Lung (tissue), 12 donors: ENCODE results near the gene TRAF2. TPM values are rescaled to one million over a fixed set of nuclear protein-coding genes. Genes with fewer than 3 reads are reported as not detected.

ENCODE experiments used
- ATAC-seq: fragments of 200-7000 bp; cut with Tn5 transposase; one replicate; pipeline ENCODE4 v1.9.1; 2020; ENCODE audit warnings: moderate number of reproducible peaks; ENCODE audit not compliant: insufficient read depth, low FRiP score
- DNase-seq, 3 donors: peaks; one replicate each; pipeline ENCODE4 v3.0.0-alpha.2; 2013 to 2017
- H3K27ac ChIP-seq, 2 donors: one replicate each; pipeline ENCODE4 v1.5.1; 2013; ENCODE audit warnings: mild to moderate bottlenecking in 2 of 2, moderate library complexity in 2 of 2, control low read depth in 1 of 2, inconsistent platforms in 1 of 2, low read depth in 1 of 2, low read length in 1 of 2
- H3K27me3 ChIP-seq, 3 donors: one replicate each; pipeline ENCODE4 v1.5.1; 2013; ENCODE audit warnings: low read length in 2 of 3; ENCODE audit not compliant: control insufficient read depth in 3 of 3, insufficient read depth in 3 of 3
- H3K36me3 ChIP-seq, 4 donors: one replicate each; pipeline ENCODE4 v1.5.1; 2013; ENCODE audit warnings: low read length in 4 of 4, mild to moderate bottlenecking in 1 of 4, moderate library complexity in 1 of 4; ENCODE audit not compliant: control insufficient read depth in 4 of 4, insufficient read depth in 4 of 4
- H3K4me1 ChIP-seq, 5 donors: one replicate each; pipeline ENCODE4 v1.5.1; 2013; ENCODE audit warnings: low read length in 5 of 5, mild to moderate bottlenecking in 2 of 5, moderate library complexity in 1 of 5; ENCODE audit not compliant: control insufficient read depth in 5 of 5, insufficient read depth in 5 of 5
- H3K4me3 ChIP-seq: one replicate; pipeline ENCODE4 v1.5.1; 2013; ENCODE audit warnings: mild to moderate bottlenecking, control low read depth, moderate library complexity
- H3K9ac ChIP-seq, 2 donors: one replicate each; pipeline ENCODE4 v1.5.1; 2013; ENCODE audit warnings: low read length in 2 of 2, control low read depth in 1 of 2; ENCODE audit not compliant: insufficient read depth in 1 of 2
- H3K9me3 ChIP-seq, 4 donors: one replicate each; pipeline ENCODE4 v1.5.1; 2013; ENCODE audit warnings: low read length in 3 of 4, mild to moderate bottlenecking in 1 of 4, moderate library complexity in 1 of 4; ENCODE audit not compliant: control insufficient read depth in 4 of 4, insufficient read depth in 3 of 4
- CTCF ChIP-seq: IDR thresholded peaks from 2 replicates; pipeline ENCODE4 v1.5.1; 2012; ENCODE audit warnings: mild to moderate bottlenecking; ENCODE audit errors: control extremely low read depth, extremely low read depth
- whole genome bisulfite sequencing, 2 donors: extraction: QIAGEN DNeasy Blood & Tissue Kit; methylation state at CpG; one replicate each; pipeline ENCODE4 v1.1.7; 2013; 5-methylcytosine and 5-hydroxymethylcytosine counted together
- polyA plus RNA-seq, 2 donors: library from polyadenylated mRNA; stranded (reverse); fragments of 200-250 nt; gene quantifications; one replicate each; pipeline ENCODE4 v1.2.1, GENCODE V29; 2013
- total RNA-seq, 2 donors: library from RNA; depleted of rRNA in 1 of 2; stranded (reverse); fragments of >200 nt in 1 of 2; gene quantifications; one replicate each; pipeline ENCODE4 v1.2.1, GENCODE V29; 2014 to 2021
- donor health status: control.
- donor health status: control.
- donor health status: Bipolar disorder and iron deficiency.
- donor health status: healthy.
- donor health status: DM: yes; HTN: yes; CAD: no.

Gene TRAF2
- total and polyA plus RNA-seq, 4 donors, result 11.3 to 19.1 (median 15.2) TPM

GRCh38 chr9:136844761-136845464 is 41.4 kb upstream of the TRAF2 start:
- H3K27ac ChIP-seq, result no peak overlapping the region
- ATAC-seq, result no peak
- H3K4me3 ChIP-seq, result no peak overlapping the region
- DNase-seq, result no peak
- peaks cover 3 to 21% (median 8%) of the 10 kb centered on the region in 3 donors for H3K27me3 ChIP-seq
- H3K9ac ChIP-seq, result no peak overlapping the region
- TF ChIP-seq CTCF, result no peak
- 11 to 15% methylated on average over 57 to 88 of the region's 88 CpGs for WGBS, 2 donors
- peaks cover 2 to 32% (median 13%) of the 10 kb centered on the region in 5 donors for H3K4me1 ChIP-seq
- H3K9me3 ChIP-seq, result peaks cover 0 to 3% (median 0%) of the 10 kb centered on the region in 4 donors
- H3K36me3 ChIP-seq, result peaks cover 0 to 8% (median 0%) of the 10 kb centered on the region in 4 donors

- peaks cover 0 to 5% (median 2%) of the 10 kb centered on the region in 4 donors for H3K36me3 ChIP-seq
- no peak for DNase-seq
- no peak for ATAC-seq
- TF ChIP-seq CTCF, result no peak
- 18 to 27% methylated on average over 81 to 102 of the region's 102 CpGs for WGBS, 2 donors
- H3K27me3 ChIP-seq, result peaks cover 3 to 21% (median 8%) of the 10 kb centered on the region in 3 donors
- H3K9ac ChIP-seq, result no peak overlapping the region
- H3K4me3 ChIP-seq, result no peak overlapping the region
- no peak overlapping the region for H3K27ac ChIP-seq
- peaks cover 3 to 36% (median 19%) of the 10 kb centered on the region in 5 donors for H3K4me1 ChIP-seq
- H3K9me3 ChIP-seq, result peaks cover 0 to 3% (median 0%) of the 10 kb centered on the region in 4 donors
Observed at GRCh38 chr9:136845465-136846260, 40.7 kb upstream of the TRAF2 start.

- H3K27ac ChIP-seq, result no peak overlapping the region
- peaks cover 3 to 32% (median 15%) of the 10 kb centered on the region in 5 donors for H3K4me1 ChIP-seq
- H3K27me3 ChIP-seq, result peaks cover 3 to 21% (median 8%) of the 10 kb centered on the region in 3 donors
- TF ChIP-seq CTCF, result no peak
- H3K36me3 ChIP-seq, result peaks cover 0 to 6% (median 2%) of the 10 kb centered on the region in 4 donors
- H3K4me3 ChIP-seq, result no peak overlapping the region
- H3K9me3 ChIP-seq, result peaks cover 0 to 3% (median 0%) of the 10 kb centered on the region in 4 donors
- no peak for ATAC-seq
- no peak overlapping the region for H3K9ac ChIP-seq
- DNase-seq, result no peak
- 4% methylated on average over 95 to 98 of the region's 98 CpGs for WGBS, 2 donors
Observed at GRCh38 chr9:136846376-136847087, 39.8 kb upstream of the TRAF2 start.
